Keratinocyte (primary cell): ENCODE measurements around the gene FRMD3. TPM values are rescaled to one million over a fixed set of nuclear protein-coding genes. Genes with fewer than 3 reads are reported as not detected.

Source experiments
- DNase-seq: peaks from one replicate; pipeline ENCODE4 v3.0.0-alpha.2; 2011; ENCODE audit warnings: low read depth, missing footprints, low spot score
- FAIRE-seq: peaks from 2 replicates; lab custom pipeline; 2011; peaks lifted over from hg19 to GRCh38; lab: Jason Lieb, UNC
- H2AFZ ChIP-seq: 2 replicates; pipeline ENCODE4 v1.6.0; 2012; ENCODE audit warnings: low read length, control low read depth, inconsistent platforms; ENCODE audit not compliant: control insufficient read depth
- H3K27ac ChIP-seq: 2 replicates; pipeline ENCODE4 v1.5.1; 2011; ENCODE audit warnings: low read length; ENCODE audit not compliant: control insufficient read depth, insufficient read depth
- H3K27me3 ChIP-seq: 3 replicates; pipeline ENCODE4 v1.6.0; 2011; ENCODE audit warnings: low read length; ENCODE audit not compliant: control insufficient read depth, insufficient read depth; ENCODE audit errors: extremely low read depth
- H3K36me3 ChIP-seq, 2 experiments: 2 replicates in 1 of 2; 3 replicates in 1 of 2; pipeline ENCODE4 v1.5.1; 2011; ENCODE audit warnings: low read length in 2 of 2, mild to moderate bottlenecking in 1 of 2; ENCODE audit not compliant: control insufficient read depth in 2 of 2, insufficient read depth in 2 of 2; ENCODE audit errors: extremely low read depth in 1 of 2
- H3K4me1 ChIP-seq: 3 replicates; pipeline ENCODE4 v1.5.1; 2011; ENCODE audit warnings: low read length; ENCODE audit not compliant: control insufficient read depth, insufficient read depth; ENCODE audit errors: extremely low read depth
- H3K4me2 ChIP-seq: 3 replicates; pipeline ENCODE4 v1.6.0; 2011; ENCODE audit warnings: low read depth, low read length; ENCODE audit not compliant: control insufficient read depth, insufficient read depth; ENCODE audit errors: extremely low read depth
- H3K4me3 ChIP-seq, 3 experiments: fragments of 200-600 bp in 1 of 3; sonication (generic) in 1 of 3; 2 replicates in 2 of 3; 3 replicates in 1 of 3; pipeline ENCODE4 v1.5.1; 2011 to 2016; ENCODE audit warnings: low read length in 3 of 3, mild to moderate bottlenecking in 3 of 3, control low read depth in 2 of 3, inconsistent platforms in 1 of 3, low read depth in 1 of 3, mixed read lengths in 1 of 3, mixed run types in 1 of 3, moderate library complexity in 1 of 3; ENCODE audit not compliant: control insufficient read depth in 2 of 3, insufficient read depth in 2 of 3; ENCODE audit errors: extremely low read depth in 1 of 3
- H3K79me2 ChIP-seq: 2 replicates; pipeline ENCODE4 v1.6.0; 2012; ENCODE audit warnings: low read length; ENCODE audit not compliant: control insufficient read depth, insufficient read depth
- H3K9ac ChIP-seq: 3 replicates; pipeline ENCODE4 v1.6.0; 2011; ENCODE audit warnings: low read length; ENCODE audit not compliant: control insufficient read depth, insufficient read depth; ENCODE audit errors: extremely low read depth
- H3K9me1 ChIP-seq: 3 replicates; pipeline ENCODE4 v1.6.0; 2011; ENCODE audit warnings: low read length; ENCODE audit not compliant: control insufficient read depth, insufficient read depth; ENCODE audit errors: extremely low read depth
- H3K9me3 ChIP-seq: 2 replicates; pipeline ENCODE4 v1.5.1; 2012; ENCODE audit warnings: low read depth, low read length; ENCODE audit not compliant: control insufficient read depth
- H4K20me1 ChIP-seq: 3 replicates; pipeline ENCODE4 v1.6.0; 2011; ENCODE audit warnings: low read length; ENCODE audit not compliant: control insufficient read depth, insufficient read depth; ENCODE audit errors: extremely low read depth
- CTCF ChIP-seq, 3 experiments: IDR thresholded peaks in 1 of 3; conservative IDR thresholded peaks in 1 of 3; optimal IDR thresholded peaks in 1 of 3; 2 replicates in 2 of 3; 3 replicates in 1 of 3; pipeline versions ENCODE3 to v1.5.1; 2011; ENCODE audit warnings: low read length in 3 of 3, mild to moderate bottlenecking in 3 of 3, moderate library complexity in 2 of 3, control low read depth in 1 of 3, inconsistent platforms in 1 of 3; ENCODE audit not compliant: insufficient read depth in 2 of 3; ENCODE audit errors: extremely low read depth in 1 of 3
- EZH2 ChIP-seq: IDR thresholded peaks from one replicate; pipeline ENCODE4 v1.6.1; 2012; ENCODE audit warnings: inconsistent platforms, mild to moderate bottlenecking, low read length, moderate library complexity
- dilution Hi-C: fragments of 300-500 bp; cut with MboI; formaldehyde crosslinking; loops from one replicate; pipeline ENCODE4 v1.7.0; 2020; ENCODE audit warnings: low sequenced_read_pairs; ENCODE audit not compliant: extremely low pct_ligation_motif_present
- polyA plus RNA-seq, 5 experiments: library from polyadenylated mRNA; depleted of rRNA in 3 of 5; stranded (reverse) in 3 of 5; stranded (forward) in 1 of 5; unstranded in 1 of 5; fragments of >200 nt; gene quantifications; 1 replicate in 1 of 5; 2 replicates in 3 of 5; 3 replicates in 1 of 5; pipeline versions ENCODE4 v1.2.1 to v1.2.3, GENCODE V29; 2011 to 2012; ENCODE audit warnings: missing spikeins in 2 of 5, low read depth in 1 of 5, low replicate concordance in 1 of 5

The FRMD3 gene
- polyA plus RNA-seq, 1 donor (not counting 4 experiments of a cell fraction or from before 2014, with no cell fraction given) = 0.21 TPM

- DNase-seq = no peak
- Histone ChIP-seq H3K79me2 (no peaks in the 10 kb centered on the region), H3K27ac (no peak overlapping the region)
Observed at GRCh38 chr9:83355024-83355444, 183.2 kb downstream of the FRMD3 start.

DNA sequence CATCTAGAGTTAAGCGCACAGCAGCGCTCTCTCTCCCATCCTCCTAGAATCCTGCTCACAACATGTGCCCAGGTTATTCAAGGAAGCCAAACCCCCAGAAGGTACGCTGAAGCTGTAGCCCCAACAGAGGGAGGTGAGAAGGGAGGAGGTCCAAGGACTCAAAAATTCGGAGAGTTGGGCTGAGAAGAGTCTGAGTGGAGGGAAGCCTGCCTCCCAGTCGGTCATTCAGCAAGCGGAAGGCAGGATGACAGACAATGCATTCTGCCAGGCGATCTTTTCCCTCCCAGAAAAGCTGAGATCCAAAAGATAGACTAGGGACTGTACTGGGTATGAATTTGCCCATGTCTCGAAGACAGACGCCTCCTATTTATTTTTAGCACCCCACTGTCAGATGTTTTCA lies 189.2 kb downstream of the FRMD3 start:
- DNase-seq = no peak
- no peak for TF ChIP-seq CTCF (optimal IDR thresholded peaks at IDR 0.05 in 1 of 3, IDR thresholded peaks at IDR 0.05 in 1 of 3, conservative IDR thresholded peaks at IDR 0.05 in 1 of 3; ENCODE audit: extremely low read depth in 1 of 3, insufficient read depth in 2 of 3, low read length in 3 of 3)
- no peak for TF ChIP-seq EZH2
- dilution Hi-C loops = no loop called here
- Histone ChIP-seq H3K9ac (no peak overlapping the region), H3K4me2 (no peak overlapping the region), H3K27ac (no peak overlapping the region), H3K4me1 (no peaks in the 10 kb centered on the region), H3K36me3 (no peaks in the 10 kb centered on the region), H3K4me3 (no peak overlapping the region), H4K20me1 (no peaks in the 10 kb centered on the region), H3K9me3 (no peaks in the 10 kb centered on the region), H2AFZ (no peak overlapping the region), H3K9me1 (no peaks in the 10 kb centered on the region), H3K79me2 (no peaks in the 10 kb centered on the region), H3K27me3 (no peaks in the 10 kb centered on the region)
- FAIRE-seq = no peak

More at GRCh38 chr9:83355024-83355444, 183.2 kb downstream of the FRMD3 start:
- H3K4me1 ChIP-seq = no peaks in the 10 kb centered on the region
- no peak overlapping the region for H2AFZ ChIP-seq
- TF ChIP-seq EZH2 (no peak), CTCF (optimal IDR thresholded peaks at IDR 0.05 in 1 of 3, IDR thresholded peaks at IDR 0.05 in 1 of 3, conservative IDR thresholded peaks at IDR 0.05 in 1 of 3; ENCODE audit: extremely low read depth in 1 of 3, insufficient read depth in 2 of 3, low read length in 3 of 3) (no peak)
- FAIRE-seq = no peak
- H3K27me3 ChIP-seq = no peaks in the 10 kb centered on the region
- no peak overlapping the region for H3K9ac ChIP-seq
- H3K4me2 ChIP-seq = no peak overlapping the region
- dilution Hi-C loops = no loop called here
- H3K9me3 ChIP-seq = no peaks in the 10 kb centered on the region
- H3K36me3 ChIP-seq = no peaks in the 10 kb centered on the region
- H3K9me1 ChIP-seq = no peaks in the 10 kb centered on the region
- H3K4me3 ChIP-seq = no peak overlapping the region
- H4K20me1 ChIP-seq = no peaks in the 10 kb centered on the region
